HG02970 (cell line): Measurements from ENCODE around the gene SLC15A1.

Experiments
- ATAC-seq: cut with Tn5 transposase; IDR thresholded peaks from one replicate; pipeline ENCODE4 v1.9.1; 2021; ENCODE audit warnings: mild to moderate bottlenecking, moderate library complexity, moderate number of reproducible peaks; ENCODE audit not compliant: unreplicated experiment, low FRiP score

The SLC15A1 gene

GRCh38 chr13:98781905-98782304 lies 29.4 kb upstream of the SLC15A1 start:
- ATAC-seq: no peak

DNA sequence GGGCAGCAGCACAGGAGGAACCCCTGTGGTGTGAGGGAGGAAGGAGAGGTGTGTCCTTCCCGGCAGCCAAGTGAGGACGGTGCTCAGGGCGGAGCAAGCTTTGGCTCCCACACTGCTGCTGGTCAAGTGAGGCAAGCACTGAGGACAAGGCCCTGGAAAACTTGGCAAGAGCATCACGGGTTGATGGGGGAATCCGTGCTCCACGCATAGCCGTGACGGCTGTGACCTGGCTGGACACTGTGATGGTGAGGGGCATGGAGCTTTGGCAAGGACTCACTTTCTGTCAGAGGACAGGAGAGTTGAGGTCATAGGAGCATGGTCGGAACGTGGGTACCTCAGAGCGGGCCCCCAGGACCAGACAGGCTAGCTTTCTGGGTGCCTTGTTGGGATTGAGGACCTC lies 29.0 kb upstream of the SLC15A1 start:
- no peak for ATAC-seq

DNA sequence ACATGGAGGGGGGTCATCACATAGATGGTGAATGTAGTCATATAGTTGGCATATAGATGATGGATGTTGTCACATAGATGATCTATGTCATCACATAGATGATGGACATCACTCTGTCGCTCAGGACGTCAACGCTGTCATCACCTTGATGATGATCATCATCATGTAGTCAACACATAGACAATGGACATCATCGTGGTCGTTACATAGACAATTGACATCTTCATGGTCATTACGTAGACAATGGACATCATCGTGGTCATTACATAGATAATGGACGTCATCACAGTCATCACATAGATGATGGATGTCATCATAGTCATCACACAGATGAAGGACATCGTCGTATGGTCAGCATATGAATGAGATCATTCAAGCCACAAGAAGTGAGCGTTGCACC lies 28.6 kb upstream of the SLC15A1 start:
- ATAC-seq: no peak

DNA sequence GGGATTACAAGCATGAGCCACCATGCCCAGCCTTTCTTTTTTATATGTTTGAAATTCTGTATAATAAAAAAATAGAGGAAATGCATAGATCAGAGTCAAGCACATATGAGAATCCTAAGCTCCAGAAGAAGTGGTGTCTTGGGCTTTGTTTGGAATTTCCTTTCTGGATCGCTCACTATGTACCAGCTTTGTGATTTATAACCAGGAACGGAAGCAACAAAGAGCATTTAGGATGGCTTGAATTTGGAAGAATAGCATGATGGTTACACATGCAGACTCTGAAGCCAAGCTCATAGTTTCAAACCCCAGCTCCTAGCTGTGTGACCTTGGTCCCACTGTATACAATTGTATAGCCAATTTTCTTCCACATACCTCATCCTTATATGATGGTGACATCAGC lies 28.0 kb upstream of the SLC15A1 start:
- ATAC-seq: no peak

DNA sequence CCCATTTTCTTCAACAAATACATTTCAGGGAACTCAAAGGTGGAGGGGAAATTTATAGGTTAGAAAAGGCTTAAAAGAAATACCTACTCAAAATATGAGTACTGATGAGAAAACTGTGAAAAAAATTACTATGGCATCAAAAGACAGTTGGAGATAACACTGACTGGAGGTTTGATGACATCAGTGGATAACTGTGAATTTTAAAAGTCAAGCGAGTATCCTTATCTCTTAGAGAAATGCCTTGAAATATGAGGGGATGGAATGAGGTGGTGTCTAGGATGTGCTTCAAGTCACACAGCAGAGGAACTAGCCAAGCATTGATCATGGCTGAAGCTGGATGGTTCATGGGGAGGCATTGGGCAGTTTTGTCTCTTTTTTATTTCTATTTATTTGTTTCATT lies 27.2 kb upstream of the SLC15A1 start:
- ATAC-seq: no peak

DNA sequence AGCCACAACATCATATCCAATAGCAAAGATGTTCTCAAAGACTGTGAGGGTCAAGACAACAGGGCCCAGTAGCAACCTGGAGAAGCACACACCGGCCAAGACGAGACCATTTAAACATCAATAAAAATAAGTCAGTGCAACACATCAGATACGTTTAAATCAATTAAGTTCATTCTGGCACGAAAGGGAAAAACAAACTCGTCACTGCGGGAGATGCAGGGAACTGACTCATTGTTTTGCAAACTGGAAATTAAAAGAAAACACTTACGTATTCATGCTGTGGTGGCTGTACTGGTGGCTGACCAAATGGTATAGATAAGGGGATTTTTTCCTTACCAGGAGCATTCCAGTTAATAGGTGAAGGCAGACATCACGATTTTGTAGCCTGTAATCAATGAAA lies 26.3 kb upstream of the SLC15A1 start:
- ATAC-seq: no peak

DNA sequence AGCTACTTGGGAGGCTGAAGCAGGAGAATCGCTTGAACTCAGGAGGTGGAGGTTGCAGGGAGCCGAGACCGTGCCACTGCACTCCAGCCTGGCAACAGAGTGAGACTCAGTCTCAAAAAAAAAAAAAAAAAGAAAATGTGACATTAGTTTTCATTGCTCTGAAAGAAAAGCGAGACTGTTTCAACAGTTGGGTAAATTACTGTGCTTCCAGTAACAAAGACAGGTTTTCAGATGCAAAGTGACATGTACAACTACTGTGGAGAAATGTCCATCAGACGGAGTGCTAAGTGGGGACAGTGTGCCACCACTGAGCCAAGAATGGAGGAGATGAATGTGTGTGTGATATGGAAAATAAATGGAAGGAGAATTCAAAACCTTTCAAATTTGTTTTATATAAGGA lies 24.2 kb upstream of the SLC15A1 start:
- no peak for ATAC-seq

DNA sequence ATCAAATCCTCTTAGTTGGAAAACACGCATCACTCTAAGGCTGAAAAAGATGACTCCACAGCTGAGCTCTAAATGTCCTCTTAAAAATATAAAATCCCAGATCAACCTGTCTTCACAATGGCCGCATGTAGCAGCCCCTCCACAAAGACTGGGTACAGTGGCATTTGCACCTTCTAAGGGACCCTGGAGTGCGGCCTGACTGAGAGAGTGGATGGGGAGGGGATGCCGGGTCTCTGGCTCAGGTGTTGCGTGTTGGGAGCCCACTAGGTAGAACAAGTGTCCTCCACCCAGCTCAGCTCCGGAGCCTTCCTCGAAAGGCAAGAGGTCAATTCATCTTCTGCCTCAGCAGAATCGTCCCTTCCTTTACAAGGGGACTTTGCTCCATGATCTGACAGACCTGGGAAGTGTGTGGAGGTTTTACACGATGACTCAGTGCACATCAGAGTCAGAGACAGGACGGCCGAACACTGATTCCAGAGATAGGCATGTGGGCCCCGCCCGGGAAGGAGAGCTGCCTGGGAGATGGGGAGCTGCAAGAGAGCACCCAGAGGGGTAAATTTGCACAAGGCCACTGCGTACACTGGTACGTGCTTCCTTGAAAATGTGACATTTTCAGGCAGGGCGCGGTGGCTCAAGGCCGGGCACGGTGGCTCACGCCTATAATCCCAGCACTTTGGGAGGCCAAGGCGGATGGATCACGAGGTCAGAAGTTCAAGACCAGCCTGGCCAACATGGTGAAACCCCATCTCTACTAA lies 23.5 kb upstream of the SLC15A1 start:
- ATAC-seq: no peak

- ATAC-seq: no peak
These were observed 22.9 kb upstream of the SLC15A1 start for GRCh38 chr13:98775386-98775785.

- no peak for ATAC-seq
These were observed 22.3 kb upstream of the SLC15A1 start for GRCh38 chr13:98774776-98775175.

DNA sequence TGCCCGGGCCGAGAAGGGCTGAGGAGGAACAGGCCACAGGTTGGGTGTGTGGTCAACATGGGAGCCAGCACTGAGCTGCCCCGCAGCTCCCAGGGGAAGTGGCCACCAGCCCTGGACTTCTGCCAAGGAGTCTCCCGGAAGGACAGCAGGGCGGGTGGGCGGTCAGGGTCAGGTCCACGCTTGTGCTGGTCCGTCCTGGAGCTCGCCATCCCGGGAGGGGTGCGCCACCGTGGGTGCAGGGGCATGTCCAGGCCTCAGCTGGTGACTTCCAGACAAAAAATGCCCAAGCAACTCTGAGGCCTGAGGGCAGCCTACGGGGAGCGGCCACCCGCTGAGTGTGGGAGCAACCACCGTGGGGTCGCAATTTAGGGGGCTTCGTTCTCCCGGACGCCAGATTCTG lies 21.4 kb upstream of the SLC15A1 start:
- no peak for ATAC-seq

DNA sequence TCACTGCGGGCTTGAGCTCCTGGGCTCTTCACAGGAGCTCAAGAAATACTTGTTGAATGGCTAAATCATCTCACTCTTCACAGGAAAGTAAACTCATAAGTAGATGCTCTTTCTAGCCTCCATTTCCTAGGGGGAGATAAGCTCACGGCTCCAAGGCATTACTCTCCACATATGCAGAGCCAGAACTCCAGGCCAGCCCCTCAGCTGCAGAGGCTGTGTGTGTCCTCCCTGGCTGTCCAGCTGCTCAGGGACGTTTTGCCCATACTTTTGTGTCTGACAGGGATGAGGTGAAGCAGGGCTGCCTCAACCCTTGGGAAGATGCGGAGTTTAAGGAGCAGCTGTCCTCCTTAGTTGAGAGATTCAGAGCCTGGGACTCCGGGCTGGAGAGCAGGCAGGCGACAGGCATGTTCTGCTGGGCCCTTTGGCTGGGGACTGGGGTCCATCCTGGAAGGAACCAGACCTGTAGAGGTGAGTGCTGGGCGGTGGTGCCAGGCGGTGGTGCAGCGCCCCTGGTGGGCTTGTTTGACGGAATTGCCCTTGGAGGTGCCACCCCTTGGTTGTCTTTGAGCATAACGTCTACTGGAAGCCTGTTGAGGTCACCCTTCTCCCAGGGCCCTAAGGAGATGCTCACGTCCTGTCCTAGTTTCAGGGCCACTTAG lies 20.5 kb upstream of the SLC15A1 start:
- ATAC-seq: no peak

GRCh38 chr13:98771838-98772611 lies 19.6 kb upstream of the SLC15A1 start:
- no peak for ATAC-seq

- ATAC-seq: no peak
These were observed 17.3 kb upstream of the SLC15A1 start for GRCh38 chr13:98769736-98770135.

- no peak for ATAC-seq
These were observed 16.1 kb upstream of the SLC15A1 start for GRCh38 chr13:98768522-98768921.

- ATAC-seq: no peak
These were observed 14.2 kb upstream of the SLC15A1 start for GRCh38 chr13:98766697-98767096.

DNA sequence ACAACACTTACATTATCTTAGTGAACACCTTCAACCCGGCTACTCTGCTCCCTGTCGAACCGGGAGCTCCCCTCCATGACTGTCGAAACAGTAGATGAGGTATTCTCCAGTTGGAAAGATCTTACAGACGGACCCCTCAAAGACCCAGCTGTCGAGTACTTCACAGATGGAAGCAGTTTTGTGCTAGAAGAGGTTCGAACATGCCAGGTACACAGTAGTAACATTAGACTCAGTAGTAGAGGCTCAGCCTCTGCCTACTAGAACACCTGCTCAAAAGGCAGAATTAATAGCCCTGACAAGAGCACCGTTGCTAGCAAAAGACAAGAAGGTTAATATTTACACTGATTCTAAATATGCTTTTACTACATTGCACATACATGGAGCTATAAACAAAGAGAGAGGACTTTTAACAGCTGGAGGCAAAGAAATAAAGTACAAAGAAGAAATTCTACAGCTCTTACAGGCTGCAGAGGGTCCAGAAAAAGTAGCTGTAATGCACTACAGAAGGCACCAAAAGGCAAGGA lies 13.6 kb upstream of the SLC15A1 start:
- no peak for ATAC-seq

- ATAC-seq: no peak
These were observed 9.6 kb upstream of the SLC15A1 start for GRCh38 chr13:98761986-98762616.

DNA sequence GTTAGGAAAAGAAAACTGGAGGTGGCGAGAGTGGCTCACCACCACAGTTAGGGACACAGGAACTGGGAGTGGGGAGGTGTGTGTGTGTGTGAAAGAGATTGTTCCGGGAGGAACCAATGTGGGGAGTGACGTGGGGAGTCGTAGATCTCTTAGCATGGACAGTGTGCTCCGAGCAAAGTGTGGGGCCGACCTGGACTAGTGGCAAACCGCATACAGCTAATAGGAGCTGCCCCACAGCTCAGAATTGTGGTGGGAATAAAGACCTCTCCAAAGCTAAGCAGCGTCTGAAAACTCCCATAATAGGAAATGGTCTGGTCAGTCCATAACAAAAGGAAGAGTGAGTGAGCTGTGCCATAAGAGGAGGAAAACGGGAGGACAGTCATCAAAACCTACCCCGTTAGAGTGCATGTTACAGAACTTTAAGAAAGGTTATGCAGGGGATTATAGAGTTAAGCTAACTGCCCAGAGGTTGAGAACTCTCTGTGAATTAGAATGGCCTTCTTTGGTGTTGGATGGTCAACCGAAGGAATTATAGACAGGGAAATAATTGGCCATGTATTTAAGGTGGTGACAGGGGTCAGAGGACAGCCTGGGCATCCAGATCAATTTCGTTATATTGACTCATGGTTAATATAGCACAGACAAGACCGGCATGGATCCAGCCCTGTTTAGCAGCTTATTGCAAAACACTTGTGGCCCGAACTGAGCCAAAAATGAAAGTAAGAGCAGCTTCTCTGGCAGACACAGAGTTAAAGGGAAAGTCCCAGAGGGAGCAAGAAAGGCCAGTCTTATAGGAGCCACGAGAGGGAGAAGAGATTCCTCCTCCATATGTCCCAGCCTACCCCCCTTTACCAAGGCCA lies 8.9 kb upstream of the SLC15A1 start:
- ATAC-seq: no peak

GRCh38 chr13:98755729-98756128 lies 3.3 kb upstream of the SLC15A1 start:
- ATAC-seq: no peak
